WTC11 (cell line): ENCODE measurements around the gene OCA2.

Experiments used
- CREM ChIP-seq: sonication (generic); formaldehyde crosslinking; IDR thresholded peaks from 2 replicates; pipeline ENCODE4 v1.8.1; 2022; ENCODE audit warnings: mild to moderate bottlenecking, missing genetic modification reagents, moderate library complexity
- MYBL2 ChIP-seq: sonication (generic); formaldehyde crosslinking; IDR thresholded peaks from 2 replicates; pipeline ENCODE4 v1.8.1; 2023; ENCODE audit warnings: mild to moderate bottlenecking, moderate library complexity, missing genetic modification reagents
- NR3C1 ChIP-seq: sonication (generic); formaldehyde crosslinking; conservative IDR thresholded peaks from 2 replicates; pipeline ENCODE4 v1.8.1; 2023; ENCODE audit warnings: low read depth, mild to moderate bottlenecking, missing genetic modification reagents
- SP1 ChIP-seq: sonication (generic); formaldehyde crosslinking; conservative IDR thresholded peaks from 2 replicates; pipeline ENCODE4 v1.8.1; 2022; ENCODE audit warnings: missing genetic modification reagents
- TP53 ChIP-seq: sonication (generic); formaldehyde crosslinking; IDR thresholded peaks from 2 replicates; pipeline ENCODE4 v1.8.1; 2023; ENCODE audit warnings: mild to moderate bottlenecking, missing genetic modification reagents
- ZBTB21 ChIP-seq: sonication (generic); formaldehyde crosslinking; IDR thresholded peaks from 2 replicates; pipeline ENCODE4 v1.8.1; 2023; ENCODE audit warnings: mild to moderate bottlenecking, missing genetic modification reagents, borderline replicate concordance
- TF ChIP-seq, protein P1 (sequence below): sonication (generic); formaldehyde crosslinking; IDR thresholded peaks from 2 replicates; pipeline ENCODE4 v1.8.1; 2022; ENCODE audit warnings: low read depth, mild to moderate bottlenecking, moderate library complexity, missing genetic modification reagents, borderline replicate concordance
- TF ChIP-seq, protein P2 (sequence below): fragments of 200-600 bp; IDR thresholded peaks from 2 replicates; pipeline ENCODE4 v1.8.0; 2022; ENCODE audit warnings: antibody characterized with exemption
- TF ChIP-seq, protein P3 (sequence below): sonication (generic); formaldehyde crosslinking; IDR thresholded peaks from 2 replicates; pipeline ENCODE4 v1.8.1; 2022; ENCODE audit warnings: missing genetic modification reagents, borderline replicate concordance
- TF ChIP-seq, protein P4 (sequence below): sonication (generic); formaldehyde crosslinking; IDR thresholded peaks from 2 replicates; pipeline ENCODE4 v1.8.1; 2023; ENCODE audit warnings: mild to moderate bottlenecking, missing genetic modification reagents, moderate library complexity
- TF ChIP-seq, protein P5 (sequence below): sonication (generic); formaldehyde crosslinking; IDR thresholded peaks from 2 replicates; pipeline ENCODE4 v1.8.0; 2022; ENCODE audit warnings: mild to moderate bottlenecking, missing genetic modification reagents
- TF ChIP-seq, protein P6 (sequence below): sonication (generic); formaldehyde crosslinking; IDR thresholded peaks from 2 replicates; pipeline ENCODE4 v1.8.0; 2023; ENCODE audit warnings: missing genetic modification reagents, mild to moderate bottlenecking, borderline replicate concordance
- TF ChIP-seq, protein P7 (sequence below): sonication (generic); formaldehyde crosslinking; IDR thresholded peaks from 2 replicates; pipeline ENCODE4 v1.8.1; 2023; ENCODE audit warnings: mild to moderate bottlenecking, missing genetic modification reagents, borderline replicate concordance
- TF ChIP-seq, protein P8 (sequence below): sonication (generic); formaldehyde crosslinking; IDR thresholded peaks from 2 replicates; pipeline ENCODE4 v1.8.0; 2023; ENCODE audit warnings: missing genetic modification reagents

DNA sequence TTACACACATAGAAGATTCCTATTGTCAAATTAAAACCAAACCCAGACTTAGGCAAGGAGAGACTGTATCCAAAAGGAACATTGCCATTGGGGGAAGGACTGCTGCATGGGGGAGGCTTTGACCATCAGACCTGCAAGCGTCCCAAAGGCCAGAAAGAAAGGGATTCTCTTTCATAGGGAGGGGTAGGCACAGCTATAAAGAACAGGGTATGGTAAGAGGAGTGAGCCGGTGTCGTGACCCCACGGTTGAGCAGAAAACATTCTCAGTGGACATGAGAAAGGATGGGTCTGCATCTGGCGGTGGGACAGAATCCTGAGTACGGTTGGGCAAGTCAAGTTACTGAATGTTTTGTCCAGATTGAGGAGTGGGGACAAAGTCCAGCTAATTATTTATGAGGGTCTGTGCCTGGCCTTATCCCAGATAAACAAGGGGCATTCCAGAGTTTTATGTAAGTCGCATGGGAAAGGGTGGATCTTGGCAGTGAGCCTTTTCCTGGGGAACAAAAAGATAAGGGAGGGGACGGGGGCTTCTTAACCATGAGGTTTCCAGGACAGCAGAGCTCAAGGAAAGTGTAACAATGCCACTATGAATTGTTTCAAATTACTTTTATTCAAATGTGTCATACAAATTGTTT lies 357.8 kb downstream of the OCA2 start:
- TF ChIP-seq, protein P1, sequence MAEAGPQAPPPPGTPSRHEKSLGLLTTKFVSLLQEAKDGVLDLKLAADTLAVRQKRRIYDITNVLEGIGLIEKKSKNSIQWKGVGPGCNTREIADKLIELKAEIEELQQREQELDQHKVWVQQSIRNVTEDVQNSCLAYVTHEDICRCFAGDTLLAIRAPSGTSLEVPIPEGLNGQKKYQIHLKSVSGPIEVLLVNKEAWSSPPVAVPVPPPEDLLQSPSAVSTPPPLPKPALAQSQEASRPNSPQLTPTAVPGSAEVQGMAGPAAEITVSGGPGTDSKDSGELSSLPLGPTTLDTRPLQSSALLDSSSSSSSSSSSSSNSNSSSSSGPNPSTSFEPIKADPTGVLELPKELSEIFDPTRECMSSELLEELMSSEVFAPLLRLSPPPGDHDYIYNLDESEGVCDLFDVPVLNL (CRISPR knock-in tag): no peak
- TF ChIP-seq CREM (CRISPR knock-in tag) (no peak), MYBL2 (CRISPR knock-in tag) (no peak), TP53 (CRISPR knock-in tag) (no peak), SP1 (CRISPR knock-in tag) (no peak), NR3C1 (CRISPR knock-in tag) (no peak), ZBTB21 (CRISPR knock-in tag) (no peak)
- TF ChIP-seq, protein P2, sequence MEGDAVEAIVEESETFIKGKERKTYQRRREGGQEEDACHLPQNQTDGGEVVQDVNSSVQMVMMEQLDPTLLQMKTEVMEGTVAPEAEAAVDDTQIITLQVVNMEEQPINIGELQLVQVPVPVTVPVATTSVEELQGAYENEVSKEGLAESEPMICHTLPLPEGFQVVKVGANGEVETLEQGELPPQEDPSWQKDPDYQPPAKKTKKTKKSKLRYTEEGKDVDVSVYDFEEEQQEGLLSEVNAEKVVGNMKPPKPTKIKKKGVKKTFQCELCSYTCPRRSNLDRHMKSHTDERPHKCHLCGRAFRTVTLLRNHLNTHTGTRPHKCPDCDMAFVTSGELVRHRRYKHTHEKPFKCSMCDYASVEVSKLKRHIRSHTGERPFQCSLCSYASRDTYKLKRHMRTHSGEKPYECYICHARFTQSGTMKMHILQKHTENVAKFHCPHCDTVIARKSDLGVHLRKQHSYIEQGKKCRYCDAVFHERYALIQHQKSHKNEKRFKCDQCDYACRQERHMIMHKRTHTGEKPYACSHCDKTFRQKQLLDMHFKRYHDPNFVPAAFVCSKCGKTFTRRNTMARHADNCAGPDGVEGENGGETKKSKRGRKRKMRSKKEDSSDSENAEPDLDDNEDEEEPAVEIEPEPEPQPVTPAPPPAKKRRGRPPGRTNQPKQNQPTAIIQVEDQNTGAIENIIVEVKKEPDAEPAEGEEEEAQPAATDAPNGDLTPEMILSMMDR: no peak
- TF ChIP-seq, protein P3, sequence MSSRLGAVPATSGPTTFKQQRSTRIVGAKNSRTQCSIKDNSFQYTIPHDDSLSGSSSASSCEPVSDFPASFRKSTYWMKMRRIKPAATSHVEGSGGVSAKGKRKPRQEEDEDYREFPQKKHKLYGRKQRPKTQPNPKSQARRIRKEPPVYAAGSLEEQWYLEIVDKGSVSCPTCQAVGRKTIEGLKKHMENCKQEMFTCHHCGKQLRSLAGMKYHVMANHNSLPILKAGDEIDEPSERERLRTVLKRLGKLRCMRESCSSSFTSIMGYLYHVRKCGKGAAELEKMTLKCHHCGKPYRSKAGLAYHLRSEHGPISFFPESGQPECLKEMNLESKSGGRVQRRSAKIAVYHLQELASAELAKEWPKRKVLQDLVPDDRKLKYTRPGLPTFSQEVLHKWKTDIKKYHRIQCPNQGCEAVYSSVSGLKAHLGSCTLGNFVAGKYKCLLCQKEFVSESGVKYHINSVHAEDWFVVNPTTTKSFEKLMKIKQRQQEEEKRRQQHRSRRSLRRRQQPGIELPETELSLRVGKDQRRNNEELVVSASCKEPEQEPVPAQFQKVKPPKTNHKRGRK (CRISPR knock-in tag): no peak
- TF ChIP-seq, protein P4, sequence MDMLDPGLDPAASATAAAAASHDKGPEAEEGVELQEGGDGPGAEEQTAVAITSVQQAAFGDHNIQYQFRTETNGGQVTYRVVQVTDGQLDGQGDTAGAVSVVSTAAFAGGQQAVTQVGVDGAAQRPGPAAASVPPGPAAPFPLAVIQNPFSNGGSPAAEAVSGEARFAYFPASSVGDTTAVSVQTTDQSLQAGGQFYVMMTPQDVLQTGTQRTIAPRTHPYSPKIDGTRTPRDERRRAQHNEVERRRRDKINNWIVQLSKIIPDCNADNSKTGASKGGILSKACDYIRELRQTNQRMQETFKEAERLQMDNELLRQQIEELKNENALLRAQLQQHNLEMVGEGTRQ (CRISPR knock-in tag): no peak
- TF ChIP-seq, protein P5, sequence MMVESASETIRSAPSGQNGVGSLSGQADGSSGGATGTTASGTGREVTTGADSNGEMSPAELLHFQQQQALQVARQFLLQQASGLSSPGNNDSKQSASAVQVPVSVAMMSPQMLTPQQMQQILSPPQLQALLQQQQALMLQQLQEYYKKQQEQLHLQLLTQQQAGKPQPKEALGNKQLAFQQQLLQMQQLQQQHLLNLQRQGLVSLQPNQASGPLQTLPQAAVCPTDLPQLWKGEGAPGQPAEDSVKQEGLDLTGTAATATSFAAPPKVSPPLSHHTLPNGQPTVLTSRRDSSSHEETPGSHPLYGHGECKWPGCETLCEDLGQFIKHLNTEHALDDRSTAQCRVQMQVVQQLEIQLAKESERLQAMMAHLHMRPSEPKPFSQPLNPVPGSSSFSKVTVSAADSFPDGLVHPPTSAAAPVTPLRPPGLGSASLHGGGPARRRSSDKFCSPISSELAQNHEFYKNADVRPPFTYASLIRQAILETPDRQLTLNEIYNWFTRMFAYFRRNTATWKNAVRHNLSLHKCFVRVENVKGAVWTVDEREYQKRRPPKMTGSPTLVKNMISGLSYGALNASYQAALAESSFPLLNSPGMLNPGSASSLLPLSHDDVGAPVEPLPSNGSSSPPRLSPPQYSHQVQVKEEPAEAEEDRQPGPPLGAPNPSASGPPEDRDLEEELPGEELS: no peak
- TF ChIP-seq, protein P6, sequence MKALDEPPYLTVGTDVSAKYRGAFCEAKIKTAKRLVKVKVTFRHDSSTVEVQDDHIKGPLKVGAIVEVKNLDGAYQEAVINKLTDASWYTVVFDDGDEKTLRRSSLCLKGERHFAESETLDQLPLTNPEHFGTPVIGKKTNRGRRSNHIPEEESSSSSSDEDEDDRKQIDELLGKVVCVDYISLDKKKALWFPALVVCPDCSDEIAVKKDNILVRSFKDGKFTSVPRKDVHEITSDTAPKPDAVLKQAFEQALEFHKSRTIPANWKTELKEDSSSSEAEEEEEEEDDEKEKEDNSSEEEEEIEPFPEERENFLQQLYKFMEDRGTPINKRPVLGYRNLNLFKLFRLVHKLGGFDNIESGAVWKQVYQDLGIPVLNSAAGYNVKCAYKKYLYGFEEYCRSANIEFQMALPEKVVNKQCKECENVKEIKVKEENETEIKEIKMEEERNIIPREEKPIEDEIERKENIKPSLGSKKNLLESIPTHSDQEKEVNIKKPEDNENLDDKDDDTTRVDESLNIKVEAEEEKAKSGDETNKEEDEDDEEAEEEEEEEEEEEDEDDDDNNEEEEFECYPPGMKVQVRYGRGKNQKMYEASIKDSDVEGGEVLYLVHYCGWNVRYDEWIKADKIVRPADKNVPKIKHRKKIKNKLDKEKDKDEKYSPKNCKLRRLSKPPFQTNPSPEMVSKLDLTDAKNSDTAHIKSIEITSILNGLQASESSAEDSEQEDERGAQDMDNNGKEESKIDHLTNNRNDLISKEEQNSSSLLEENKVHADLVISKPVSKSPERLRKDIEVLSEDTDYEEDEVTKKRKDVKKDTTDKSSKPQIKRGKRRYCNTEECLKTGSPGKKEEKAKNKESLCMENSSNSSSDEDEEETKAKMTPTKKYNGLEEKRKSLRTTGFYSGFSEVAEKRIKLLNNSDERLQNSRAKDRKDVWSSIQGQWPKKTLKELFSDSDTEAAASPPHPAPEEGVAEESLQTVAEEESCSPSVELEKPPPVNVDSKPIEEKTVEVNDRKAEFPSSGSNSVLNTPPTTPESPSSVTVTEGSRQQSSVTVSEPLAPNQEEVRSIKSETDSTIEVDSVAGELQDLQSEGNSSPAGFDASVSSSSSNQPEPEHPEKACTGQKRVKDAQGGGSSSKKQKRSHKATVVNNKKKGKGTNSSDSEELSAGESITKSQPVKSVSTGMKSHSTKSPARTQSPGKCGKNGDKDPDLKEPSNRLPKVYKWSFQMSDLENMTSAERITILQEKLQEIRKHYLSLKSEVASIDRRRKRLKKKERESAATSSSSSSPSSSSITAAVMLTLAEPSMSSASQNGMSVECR: no peak
- TF ChIP-seq, protein P7, sequence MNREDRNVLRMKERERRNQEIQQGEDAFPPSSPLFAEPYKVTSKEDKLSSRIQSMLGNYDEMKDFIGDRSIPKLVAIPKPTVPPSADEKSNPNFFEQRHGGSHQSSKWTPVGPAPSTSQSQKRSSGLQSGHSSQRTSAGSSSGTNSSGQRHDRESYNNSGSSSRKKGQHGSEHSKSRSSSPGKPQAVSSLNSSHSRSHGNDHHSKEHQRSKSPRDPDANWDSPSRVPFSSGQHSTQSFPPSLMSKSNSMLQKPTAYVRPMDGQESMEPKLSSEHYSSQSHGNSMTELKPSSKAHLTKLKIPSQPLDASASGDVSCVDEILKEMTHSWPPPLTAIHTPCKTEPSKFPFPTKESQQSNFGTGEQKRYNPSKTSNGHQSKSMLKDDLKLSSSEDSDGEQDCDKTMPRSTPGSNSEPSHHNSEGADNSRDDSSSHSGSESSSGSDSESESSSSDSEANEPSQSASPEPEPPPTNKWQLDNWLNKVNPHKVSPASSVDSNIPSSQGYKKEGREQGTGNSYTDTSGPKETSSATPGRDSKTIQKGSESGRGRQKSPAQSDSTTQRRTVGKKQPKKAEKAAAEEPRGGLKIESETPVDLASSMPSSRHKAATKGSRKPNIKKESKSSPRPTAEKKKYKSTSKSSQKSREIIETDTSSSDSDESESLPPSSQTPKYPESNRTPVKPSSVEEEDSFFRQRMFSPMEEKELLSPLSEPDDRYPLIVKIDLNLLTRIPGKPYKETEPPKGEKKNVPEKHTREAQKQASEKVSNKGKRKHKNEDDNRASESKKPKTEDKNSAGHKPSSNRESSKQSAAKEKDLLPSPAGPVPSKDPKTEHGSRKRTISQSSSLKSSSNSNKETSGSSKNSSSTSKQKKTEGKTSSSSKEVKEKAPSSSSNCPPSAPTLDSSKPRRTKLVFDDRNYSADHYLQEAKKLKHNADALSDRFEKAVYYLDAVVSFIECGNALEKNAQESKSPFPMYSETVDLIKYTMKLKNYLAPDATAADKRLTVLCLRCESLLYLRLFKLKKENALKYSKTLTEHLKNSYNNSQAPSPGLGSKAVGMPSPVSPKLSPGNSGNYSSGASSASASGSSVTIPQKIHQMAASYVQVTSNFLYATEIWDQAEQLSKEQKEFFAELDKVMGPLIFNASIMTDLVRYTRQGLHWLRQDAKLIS (CRISPR knock-in tag): no peak
- TF ChIP-seq, protein P8, sequence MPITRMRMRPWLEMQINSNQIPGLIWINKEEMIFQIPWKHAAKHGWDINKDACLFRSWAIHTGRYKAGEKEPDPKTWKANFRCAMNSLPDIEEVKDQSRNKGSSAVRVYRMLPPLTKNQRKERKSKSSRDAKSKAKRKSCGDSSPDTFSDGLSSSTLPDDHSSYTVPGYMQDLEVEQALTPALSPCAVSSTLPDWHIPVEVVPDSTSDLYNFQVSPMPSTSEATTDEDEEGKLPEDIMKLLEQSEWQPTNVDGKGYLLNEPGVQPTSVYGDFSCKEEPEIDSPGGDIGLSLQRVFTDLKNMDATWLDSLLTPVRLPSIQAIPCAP: no peak
